Frontal cortex (tissue), 4 donors: ENCODE measurements around the gene TOR2A. TPM values are rescaled to one million over a fixed set of nuclear protein-coding genes. Genes with fewer than 3 reads are reported as not detected.
A peak's percentile ranks its signal among the peaks of the same experiment; 100 is the strongest.

Experiments used
- DNase-seq, 2 donors: peaks; one replicate each; pipeline ENCODE4 v3.0.0; 2012; ENCODE audit warnings: low spot score in 2 of 2
- FAIRE-seq: peaks from 2 replicates; lab custom pipeline; 2012; peaks lifted over from hg19 to GRCh38; lab: Jason Lieb, UNC
- total RNA-seq: library from RNA; depleted of rRNA; stranded (reverse); fragments of >200 nt; gene quantifications from one replicate; pipeline ENCODE4 v1.2.3, GENCODE V29; 2014
- donor health status: control.
- donor health status: control.
- donor health status: control.

Gene TOR2A
- total RNA-seq, 1 donor from 2014 or later = 7.3 TPM

DNA sequence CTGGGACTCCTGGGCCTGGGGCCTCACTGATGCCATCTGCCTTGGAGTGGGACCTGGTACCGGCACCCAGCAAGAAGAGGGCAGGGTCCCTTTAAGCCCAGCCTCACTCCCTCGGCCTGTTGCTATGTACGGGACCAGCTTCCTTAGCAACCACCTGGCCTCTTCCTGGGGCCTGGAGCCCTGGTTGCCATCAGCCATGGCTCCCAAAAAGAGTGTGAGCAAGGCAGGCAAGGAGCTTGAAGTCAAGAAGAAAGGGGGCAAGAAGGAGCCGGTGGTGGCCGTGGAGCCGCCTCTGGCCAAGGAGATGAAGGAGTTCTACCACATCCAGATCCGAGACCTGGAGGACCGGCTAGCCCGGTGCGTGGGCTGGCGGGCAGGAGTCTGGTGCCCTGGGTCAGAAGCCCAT is 28.3 kb downstream of the TOR2A start, which contains the start of gene CFAP157:
Gene CFAP157 (plus strand): TSS at position 153 of the 406 bp plus-strand sequence. CDS start 44 bp downstream, at position 197.
- DNase-seq = no peak
- FAIRE-seq = no peak

DNA sequence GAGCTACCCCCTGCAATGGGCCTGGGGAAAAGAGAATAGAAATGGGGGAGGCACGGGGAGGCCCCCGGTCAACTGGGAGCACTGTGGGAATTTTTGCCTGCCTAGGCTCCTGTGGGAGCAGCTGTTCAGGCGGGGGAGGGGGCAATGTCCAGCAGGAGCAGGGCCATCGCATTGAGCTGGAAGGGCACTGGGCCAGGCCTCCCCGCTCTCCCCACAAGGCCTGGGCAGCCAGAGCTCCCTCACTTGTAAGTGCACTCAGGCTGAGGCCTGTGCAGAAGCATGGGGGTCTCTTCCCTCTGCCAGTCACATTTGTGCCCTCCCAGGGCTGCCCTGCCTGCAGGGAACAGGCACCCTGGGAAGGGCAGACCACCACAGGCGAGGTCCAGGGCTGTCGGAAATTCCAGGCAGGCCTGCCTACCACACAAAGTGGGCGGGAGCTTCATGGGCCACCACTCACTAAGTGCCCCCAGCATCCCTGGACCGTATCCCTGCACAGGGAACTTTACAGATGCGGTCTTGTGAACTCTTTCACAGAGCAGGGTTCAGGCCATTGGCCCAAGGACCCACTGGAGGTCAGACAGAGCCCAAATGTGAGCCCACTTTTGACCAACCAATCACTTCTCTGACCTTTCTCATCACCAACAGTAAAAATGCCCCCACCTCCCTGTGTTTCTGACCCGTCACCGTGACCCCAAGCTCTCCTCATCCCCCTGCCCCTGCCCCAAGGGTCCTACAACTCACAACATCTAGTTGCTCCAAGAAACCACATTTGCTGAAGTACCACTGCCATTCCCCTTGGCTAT is 29.3 kb downstream of the TOR2A start:
- no peak for DNase-seq
- FAIRE-seq = no peak

DNA sequence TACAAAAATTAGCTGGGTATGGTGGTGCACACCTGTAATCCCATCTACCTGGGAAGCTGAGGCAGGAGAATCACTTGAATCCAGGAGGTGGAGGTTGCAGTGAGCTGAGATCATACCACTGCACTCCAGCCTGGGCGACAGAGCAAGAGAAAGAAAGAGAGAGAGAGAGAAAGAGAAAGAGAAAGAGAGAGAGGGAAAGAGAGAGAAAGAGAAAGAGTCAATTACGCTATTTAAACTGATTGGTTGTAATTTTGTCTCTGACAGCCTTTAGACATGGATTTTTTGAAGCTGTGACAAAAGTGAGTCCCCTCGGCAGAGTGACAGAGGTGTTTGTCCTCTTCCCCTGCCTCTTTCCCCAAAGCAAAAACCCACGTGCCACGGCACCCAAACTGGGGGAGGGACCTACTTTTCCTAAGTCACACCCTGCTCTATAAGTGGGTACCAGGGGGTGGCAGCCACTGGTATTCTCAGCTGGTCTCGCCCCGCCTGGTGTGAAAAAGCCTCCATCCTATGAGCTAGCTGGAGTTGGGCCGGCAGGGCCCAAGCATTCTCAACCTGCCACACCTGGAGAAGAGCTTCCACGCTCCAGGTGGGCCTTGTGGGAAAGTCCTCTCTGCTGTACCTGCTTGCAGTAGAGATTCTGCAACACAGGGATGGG is 31.7 kb downstream of the TOR2A start:
- DNase-seq = no peak
- FAIRE-seq = no peak

DNA sequence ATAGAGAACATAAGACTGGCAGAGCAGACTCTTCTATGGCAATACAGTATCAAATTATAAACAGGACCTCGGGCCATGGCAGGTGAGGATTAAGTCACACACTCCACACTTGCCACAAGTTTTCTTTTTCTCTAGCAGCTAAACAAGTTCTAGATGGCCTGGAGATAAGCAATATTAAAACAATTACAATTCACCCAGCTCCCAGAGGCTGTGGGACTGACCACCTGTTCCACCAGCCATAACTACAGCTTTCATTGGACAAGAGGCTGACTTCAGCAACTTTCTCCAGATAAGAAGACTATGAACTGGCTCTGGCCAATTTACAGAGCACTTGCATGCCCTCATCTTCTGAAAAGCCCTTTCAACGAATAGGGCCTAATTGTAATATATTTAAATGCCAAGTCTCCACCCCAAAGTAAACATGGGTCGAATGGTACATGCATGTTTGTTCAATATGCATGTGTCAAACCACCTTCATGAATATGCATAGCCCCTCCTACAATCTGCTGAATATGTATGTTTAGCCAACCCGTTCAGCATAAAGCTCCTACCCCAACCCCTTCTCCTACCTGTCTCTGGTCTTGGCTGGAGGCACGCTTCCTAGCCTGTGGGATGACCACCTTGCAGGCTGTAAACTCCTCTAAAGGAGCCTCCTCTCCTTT is 34.4 kb downstream of the TOR2A start:
- DNase-seq (no peak), FAIRE-seq (no peak)

DNA sequence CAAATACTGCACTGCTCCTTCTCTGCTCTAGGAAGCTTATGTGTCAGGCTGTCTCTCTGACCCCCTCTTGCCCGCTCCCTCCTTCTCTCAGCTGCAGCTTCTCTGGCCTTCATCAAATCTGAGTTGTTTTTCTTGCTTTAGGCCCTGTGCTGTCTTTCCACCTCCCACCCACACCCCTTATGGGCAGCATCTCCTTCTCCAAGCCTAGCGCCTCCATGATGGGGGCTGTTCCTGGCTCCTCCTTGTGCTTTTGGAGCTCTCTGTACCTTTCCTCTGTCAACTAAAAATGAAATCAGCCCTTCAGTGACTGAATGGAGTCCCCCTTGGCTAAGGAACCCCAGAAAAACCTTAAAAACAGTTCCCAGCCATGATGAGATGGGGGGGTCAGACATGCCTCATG is 35.0 kb downstream of the TOR2A start:
- no peak for FAIRE-seq

DNA sequence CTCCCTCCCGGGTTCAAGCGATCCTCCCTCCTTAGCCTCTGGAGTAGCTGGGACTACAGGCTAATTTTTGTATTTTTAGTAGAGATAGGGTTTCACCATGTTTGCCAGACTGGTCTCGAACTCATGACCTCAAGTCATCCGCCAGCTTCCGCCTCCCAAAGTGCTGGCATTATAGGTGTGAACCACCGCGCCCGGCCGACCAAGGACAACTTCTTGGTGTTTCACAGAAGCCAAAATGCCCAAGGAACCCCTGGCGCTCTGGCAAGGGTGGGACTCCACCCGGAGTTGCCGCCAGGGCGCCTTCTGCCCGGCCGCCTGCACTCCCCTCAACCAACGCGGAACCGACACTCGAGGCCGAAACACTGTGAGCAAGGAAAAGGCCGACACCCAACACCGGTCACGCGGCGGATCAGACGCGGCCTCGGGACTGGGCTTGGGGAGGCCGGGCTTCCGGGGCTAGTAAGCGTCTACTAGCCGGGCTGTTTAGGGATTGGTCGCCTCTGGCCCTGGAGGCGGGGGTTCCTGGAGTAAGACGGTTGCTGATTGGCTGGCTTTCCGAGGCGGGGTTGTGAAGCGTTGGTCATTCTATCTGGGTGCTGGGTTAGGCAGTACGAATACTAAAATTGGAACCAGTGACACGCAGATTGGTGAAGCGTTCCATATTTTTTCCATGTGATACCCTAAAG is 36.0 kb downstream of the TOR2A start:
- DNase-seq (peak; percentile 81 to 92), FAIRE-seq (peak; percentile 40)

More for the DNA sequence above, 35.0 kb downstream of the TOR2A start:
- no peak for DNase-seq

DNA sequence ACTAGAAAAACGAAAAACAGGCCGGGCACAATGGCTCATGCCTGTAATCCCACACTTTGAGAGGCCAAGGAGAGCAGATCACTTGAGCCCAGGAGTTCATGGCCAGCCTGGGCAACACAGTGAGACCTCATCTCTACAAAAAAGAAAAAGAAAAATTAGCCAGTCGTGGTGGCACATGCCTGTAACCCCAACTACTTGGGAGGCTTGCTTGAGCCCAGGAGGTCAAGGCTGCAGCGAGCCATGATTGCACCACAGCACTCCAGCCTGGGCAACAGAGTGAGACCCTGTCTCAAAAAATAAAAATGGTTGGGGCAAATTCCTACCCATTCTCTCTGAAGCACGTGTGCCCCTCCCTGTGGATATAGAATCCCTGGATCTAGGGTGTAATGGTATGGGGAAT is 36.7 kb downstream of the TOR2A start:
- DNase-seq (no peak), FAIRE-seq (no peak)

DNA sequence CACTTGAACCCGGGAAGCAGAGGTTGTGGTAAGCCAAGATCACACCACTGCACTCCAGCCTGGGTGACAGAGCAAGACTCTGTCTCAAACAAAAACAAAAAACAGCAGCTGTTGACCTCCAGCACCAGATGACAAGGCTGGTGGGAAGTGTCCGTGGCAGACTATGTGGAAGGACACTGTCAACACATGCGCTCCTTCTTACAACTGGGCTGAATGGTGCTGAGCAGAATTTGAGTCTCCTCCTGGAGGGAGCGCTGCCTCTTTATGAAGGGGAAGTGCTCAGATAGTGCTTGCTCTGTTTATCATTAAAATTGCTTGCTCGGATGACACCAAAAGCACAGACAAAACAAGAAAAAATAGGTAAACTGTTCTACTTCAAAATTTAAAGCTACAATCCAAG is 37.5 kb downstream of the TOR2A start:
- DNase-seq (no peak), FAIRE-seq (no peak)

DNA sequence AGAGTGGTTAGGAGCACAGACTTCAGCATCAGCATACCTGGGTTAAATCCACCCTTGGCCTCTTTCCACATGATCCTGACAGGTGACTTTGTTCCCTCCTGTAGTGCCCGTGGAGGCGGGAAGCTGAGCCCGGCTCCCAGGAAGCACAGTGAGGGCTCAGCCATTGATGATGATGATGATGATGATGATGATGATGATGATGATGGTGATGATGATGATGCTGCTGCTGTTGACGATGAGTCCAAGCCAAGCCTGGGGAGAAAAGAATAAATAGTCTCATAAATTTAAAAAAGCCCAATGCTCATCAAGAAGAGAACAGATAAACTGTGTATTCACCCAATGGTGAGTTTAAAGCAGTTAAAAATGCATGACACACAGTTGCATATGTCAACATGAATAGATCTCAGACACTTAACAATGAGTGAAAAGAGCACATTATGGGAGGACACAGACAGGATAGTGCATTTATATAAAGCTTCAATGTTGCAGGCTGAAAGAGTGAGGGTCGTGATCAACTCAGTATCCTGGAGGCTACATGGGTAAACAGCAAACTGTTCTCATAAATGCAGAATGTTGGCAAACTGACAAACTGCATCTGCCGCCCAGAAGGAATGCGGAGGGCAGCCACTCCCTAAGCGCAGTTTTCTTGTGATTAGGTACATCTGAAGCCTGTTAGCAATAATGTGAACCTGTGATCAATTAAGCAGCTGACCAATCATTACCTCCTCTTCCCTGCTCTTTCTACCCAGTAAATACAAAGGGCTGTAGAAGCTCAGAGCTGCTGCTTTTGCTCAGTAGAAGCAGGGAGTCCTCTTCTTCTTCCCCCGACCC is 40.0 kb downstream of the TOR2A start:
- DNase-seq (no peak), FAIRE-seq (no peak)

DNA sequence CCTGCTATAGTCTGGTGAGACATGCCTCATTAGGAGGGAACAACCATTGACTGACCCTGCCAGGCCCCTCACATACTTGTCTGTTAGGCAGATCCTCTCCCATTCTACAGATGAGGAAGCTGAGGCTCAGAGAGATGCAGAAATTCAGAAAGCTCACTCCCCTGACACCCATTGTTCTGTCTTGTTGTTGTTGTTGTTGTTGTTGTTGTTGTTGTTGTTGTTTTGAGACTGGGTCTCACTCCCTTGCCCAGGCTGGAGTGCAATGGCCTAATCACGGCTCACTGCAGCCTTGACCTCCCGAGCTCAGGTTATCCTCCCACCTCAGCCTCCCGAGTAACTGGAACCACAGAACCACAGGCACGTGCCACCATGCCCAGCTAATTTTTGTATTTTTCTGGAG is 41.4 kb downstream of the TOR2A start:
- no peak for DNase-seq
- no peak for FAIRE-seq

DNA sequence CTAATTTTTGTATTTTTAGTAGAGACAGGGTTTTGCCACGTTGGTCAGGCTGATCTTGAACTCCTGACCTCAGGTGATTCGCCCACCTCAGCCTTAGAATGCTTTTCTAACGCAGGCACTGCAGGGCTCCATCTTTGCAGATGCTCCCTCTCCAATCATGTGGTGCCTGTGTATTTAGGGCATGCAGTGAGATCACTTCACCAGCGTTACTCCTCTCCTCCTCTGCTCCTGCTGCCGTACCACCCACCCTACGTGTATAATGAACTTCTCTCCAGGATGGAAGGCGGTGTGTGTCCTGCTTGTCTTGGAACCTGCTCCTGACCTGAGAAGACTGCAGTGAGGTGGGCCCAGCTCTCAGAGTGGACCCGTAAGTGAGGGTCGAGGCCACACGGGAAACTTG is 42.0 kb downstream of the TOR2A start:
- no peak for FAIRE-seq

DNA sequence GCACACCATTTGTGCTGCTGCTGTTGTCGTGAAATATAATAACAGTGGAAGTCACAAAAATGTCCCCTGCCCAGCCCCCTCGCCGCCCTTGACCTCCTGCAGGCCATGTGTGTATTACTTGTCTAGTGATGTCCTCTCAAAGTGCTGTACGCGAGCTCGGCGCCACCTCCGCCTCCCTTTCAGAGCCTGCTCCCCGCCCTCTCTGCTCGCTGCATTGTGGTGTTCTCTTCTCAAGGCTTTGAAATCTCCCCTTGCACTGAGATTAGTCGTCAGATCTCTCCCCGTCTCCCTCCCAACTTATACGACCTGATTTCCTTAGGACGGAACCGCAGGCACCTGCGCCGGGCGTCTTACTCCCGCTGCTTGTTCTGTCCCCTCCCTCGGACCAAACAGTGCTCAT is 43.0 kb downstream of the TOR2A start:
- no peak for DNase-seq
- FAIRE-seq = no peak

More for the DNA sequence above, 42.0 kb downstream of the TOR2A start:
- DNase-seq = no peak

DNA sequence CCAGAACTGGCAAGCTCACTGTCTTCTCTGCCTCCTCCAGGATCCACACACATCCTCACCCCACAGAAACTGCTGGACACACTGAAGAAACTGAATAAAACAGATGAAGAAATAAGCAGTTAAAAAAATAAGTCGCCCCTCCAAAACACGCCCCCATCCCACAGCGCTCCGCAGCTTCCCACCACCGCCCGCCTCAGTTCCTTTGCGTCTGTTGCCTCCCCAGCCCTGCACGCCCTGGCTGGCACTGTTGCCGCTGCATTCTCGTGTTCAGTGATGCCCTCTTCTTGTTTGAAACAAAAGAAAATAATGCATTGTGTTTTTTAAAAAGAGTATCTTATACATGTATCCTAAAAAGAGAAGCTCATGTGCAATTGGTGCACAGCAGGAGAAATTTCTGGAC is 44.4 kb downstream of the TOR2A start:
- DNase-seq = no peak
- FAIRE-seq = no peak

DNA sequence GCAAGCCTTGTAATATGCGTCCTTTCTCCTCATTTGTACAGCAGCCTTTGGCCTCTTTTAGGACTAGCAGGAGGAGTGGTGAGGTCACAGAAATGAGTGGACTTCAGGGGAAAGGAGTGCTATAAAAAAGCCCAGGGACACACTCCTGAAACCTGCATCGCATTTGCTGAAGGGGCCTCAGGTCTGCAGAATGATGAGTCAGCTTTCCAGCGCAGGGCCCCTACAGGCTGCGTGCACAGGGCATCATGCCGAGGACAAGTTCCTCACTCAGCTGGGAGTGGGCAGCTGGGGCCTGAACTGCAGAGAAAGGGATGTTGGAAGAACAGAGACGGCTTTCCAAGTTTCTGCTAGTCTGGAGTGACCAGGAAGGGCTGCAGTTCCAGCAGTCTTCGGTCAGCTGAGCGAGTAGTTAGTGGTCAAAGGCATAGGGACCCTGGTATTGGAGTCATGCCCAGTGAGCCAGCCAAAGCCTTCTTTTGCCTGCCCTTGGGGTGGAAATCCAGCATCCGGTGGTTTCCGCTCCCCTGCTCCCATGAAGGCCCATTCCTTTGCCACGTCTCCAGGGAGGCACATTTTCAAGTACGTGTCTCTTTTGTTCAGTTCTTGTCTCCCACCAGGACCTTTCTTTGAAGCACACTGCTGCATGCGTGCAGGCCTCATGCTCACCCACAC is 45.6 kb downstream of the TOR2A start:
- no peak for DNase-seq
- no peak for FAIRE-seq

DNA sequence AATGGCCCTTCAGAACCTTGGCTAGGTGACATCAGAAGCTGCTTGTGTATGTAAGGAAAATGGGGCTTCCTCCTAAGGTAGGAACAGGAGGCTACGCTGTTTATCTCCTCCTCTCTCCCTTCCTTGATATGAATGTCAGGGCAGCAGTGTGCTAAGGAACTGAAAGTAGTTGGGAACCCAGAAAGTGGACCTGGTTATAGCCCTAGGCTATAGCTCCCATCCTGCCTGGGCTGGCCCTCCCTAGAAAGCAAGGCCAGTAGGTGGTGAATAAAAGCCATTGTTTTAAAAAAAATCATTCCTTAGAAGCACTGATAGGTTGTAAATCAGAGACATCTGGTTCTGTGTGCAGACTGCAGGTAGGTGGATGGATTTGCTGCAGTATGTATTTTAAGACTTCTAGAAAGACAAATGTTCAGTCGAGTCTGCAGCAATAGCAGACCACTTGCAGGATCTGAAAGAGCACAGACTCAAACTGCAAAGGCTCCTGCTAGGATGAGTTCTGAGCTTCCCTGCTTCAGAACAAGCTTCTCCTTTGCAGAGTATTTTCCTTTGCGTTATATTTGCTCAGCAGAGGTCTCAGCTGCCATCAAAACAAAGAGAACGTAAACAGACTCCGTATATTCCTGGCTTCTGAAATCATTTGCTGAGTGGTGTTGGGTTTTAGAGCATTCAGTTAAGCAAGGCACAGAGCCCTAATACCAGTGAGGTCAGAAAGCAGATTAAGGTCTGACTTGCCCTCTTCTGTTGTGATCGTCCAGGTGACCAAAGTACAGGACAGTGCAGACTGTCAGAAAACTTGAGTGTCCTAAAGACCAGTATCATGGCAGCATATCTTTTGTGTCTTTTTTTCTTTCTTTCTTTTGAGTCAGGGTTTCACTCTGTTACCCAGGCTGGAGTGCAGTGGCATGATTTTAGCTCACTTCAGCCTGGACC is 48.4 kb downstream of the TOR2A start:
- DNase-seq (no peak), FAIRE-seq (no peak)

DNA sequence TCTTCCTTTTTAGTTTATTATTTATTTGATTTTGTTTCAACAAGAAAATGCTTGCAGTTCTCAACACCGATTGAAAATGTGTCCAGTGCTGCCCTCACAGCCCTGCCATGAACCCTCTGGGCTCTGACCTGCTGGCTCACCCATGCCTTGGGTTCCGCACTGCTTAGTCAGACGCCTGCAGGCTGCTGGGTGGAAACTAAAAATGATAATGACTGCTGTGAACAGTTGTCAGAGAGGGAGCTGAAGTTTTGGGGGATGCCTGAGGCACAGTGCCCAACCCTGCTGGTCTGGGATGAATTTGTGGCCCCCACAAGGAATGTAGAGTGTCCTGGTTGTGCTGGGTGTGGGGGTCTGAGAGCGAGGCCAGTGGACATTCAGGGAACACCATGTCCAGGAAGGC is 50.5 kb downstream of the TOR2A start:
- FAIRE-seq (no peak), DNase-seq (no peak)

DNA sequence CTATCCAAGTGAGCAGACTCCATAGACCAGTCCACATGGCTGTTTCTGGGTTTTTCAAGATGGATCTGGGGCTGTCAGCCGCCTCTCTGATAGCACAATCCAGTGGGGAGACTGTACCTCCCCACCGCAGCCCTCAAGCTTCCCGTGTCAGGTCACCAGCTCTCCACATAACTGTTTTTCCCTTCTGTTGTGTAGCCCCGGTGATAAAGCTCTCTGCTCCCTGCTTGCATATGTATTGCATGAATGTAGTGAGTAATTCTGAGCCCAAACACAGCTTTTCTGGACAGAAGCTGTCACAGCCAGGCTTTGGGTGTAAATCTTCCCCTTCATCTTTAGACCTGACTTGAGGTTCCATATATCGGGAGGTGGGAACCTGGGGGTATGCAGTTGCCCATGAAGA is 51.4 kb downstream of the TOR2A start:
- no peak for DNase-seq
- FAIRE-seq = no peak
